HS-27A (cell line): ENCODE measurements around the gene C14orf132.

Experiments used
- DNase-seq: peaks from one replicate; pipeline ENCODE4 v3.0.0-alpha.2; 2012; ENCODE audit warnings: low read depth, missing footprints

The C14orf132 gene

DNA sequence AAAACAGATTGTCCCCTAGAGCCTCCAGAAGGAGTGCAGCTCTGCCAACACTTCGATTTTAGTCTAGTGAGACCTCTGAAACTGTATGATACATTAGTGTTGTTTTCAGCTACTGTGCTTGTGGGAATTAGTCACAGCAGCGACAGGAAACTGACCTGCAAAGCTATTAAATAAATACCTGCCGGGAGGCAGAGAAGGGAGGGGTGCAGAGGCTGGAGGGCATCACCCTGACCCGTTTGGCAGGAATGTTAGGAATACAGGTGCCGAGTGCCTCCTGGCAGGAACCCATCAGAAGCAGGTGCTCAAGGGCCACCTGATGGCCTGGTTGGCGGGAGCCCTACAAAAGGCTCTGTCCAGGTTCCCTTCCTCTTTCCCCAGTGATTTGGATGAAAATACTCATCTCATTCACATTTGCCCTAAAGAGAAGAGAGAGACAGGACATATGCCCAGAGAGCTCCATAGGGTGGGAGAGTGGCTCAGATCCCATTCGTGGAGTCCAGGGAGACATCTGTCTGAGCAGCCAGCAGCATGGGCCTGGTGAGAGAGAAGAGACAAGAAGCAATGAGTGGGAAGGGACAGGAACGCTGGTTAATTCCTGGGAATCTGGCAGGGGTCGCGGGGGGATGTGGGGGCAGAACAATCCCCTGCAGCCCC lies 44.6 kb downstream of the C14orf132 start:
- DNase-seq = no peak

DNA sequence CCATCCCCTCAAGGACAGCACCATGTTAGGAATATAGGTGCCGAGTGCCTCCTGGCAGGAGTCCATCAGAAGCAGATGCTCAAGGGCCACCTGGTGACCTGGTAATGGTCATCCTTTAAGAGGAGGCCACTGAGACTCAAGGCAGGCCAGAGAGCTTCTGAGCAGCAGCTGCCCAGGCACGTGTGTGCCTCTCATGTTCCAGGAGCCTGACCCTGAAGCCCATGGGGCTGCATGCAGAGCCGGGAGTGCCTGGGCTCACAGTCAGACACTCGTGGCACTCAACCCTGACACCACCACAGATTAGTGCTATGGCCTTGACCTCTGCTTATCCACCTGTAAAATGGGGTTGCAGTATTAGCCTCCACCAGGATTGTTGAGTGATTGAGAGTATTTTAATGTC lies 45.6 kb downstream of the C14orf132 start:
- no peak for DNase-seq

DNA sequence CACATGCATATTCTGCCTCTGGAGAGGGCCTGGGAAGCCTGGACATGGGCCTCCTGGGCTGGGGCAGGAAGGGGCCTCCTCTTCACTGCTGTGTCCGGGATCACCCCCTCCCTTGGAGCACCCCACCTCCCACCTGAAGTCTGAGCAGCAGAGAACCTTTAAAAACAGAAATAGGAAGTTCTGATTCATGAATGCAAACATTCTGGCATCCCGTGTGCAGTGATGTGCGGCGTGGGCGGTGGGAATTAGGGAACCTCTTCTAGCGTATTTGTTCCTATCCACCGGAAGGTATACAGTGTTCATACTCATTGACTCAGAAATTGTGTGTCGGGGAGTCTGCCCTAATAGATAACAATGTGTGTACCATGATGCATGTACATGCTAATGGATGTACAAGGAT lies 46.2 kb downstream of the C14orf132 start:
- no peak for DNase-seq

DNA sequence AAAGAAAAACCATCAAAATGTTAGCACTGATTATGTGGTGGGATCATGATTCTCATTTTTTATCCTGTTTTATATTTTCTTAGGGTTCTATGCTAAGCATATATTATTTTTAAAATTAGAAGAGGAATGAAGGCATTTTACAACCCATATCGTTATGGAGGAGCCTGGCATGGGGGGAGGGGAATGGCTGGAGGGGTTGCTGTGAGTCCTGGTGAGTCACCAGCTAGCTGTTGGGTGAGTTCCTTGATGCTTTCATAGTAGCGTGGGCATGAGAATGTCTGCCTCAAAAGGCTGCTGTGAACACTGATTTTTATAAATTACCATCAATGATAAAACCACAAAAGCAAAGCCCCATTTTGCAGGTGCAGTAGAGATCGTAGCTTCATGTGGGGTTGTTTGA lies 46.9 kb downstream of the C14orf132 start:
- DNase-seq = no peak

DNA sequence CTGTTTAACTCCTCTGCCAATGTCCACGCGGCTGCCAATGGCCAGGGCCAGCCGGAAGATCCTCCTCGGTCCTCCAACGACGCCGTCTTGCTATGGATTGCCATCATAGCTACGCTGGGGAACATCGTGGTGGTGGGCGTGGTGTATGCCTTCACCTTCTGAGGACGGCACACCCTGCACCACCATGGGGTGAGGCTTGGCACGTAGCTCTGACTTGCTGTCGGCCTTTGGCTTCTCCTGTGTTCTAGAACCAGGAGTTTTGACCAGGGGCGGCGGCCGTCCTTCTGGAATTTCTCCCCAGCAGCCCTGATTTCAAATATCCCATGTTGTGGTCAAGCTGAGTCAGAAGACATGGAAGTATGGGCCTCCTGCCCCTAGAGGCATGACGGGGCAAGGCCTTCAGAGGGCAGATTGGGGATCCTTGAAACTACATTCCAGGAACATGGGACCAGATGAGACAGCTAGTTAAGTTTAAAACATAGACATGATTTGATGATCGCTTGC lies 47.5 kb downstream of the C14orf132 start:
- DNase-seq = no peak

- no peak for DNase-seq
Measured at GRCh38 chr14:96088074-96088473, 48.9 kb downstream of the C14orf132 start.

DNA sequence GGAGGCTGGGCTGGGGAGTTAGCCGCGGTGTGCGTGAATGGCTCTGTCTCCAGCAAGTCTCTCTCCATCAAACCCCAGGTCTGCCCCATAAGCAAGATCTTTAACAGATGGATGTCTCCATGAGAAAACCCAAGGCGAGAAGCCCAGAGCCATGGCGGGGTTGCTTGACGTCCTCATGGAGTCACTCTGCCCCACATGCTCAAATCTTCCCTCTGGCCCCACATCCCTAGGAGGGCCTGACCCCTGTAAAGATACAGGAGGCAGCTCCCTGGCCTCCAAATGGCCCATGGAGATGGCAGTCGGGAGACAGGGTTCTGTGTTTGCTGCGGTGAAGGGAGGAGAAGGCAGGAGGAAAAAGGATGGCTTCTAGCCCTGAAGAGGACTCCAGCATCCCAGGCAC lies 49.3 kb downstream of the C14orf132 start:
- DNase-seq = no peak

DNA sequence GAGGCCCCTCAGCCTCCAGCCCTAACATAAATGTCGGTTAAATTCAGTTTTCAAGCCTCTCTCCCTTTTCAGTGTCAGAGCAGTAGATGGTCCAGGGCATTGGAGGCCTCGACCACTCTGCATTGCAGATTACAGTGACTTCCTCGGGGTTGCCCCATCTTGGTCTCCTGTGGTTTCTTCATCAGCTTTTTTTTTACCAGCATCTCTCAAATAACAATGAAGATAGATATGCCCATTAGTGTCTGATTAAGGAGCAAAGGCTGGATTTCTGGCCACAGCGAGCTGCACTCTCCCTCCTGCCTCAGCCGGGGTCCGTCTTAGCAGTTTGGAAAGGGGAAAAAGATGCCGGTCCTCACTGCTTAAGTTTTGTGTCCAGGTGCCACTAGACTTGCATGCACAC lies 49.7 kb downstream of the C14orf132 start:
- DNase-seq = no peak

DNA sequence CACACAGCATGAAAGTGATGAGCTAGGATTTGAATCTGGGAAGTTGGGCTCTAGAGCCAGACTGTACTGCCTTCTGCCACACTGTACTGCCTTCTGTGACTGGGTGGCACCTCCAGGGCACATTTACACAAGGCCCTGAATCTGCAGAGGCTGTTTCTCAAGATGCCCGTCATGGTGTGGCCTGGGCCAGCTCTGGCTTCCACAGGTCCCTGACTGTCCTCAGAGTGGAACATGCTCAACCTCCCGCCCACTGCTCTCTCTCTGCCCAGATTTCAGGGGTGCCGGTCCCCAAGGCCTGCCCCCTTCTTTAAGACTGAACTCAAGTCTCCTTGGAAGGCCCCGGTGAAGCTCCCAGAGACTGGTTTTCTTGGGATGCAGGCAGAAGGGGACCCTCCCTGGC lies 50.2 kb downstream of the C14orf132 start:
- no peak for DNase-seq

DNA sequence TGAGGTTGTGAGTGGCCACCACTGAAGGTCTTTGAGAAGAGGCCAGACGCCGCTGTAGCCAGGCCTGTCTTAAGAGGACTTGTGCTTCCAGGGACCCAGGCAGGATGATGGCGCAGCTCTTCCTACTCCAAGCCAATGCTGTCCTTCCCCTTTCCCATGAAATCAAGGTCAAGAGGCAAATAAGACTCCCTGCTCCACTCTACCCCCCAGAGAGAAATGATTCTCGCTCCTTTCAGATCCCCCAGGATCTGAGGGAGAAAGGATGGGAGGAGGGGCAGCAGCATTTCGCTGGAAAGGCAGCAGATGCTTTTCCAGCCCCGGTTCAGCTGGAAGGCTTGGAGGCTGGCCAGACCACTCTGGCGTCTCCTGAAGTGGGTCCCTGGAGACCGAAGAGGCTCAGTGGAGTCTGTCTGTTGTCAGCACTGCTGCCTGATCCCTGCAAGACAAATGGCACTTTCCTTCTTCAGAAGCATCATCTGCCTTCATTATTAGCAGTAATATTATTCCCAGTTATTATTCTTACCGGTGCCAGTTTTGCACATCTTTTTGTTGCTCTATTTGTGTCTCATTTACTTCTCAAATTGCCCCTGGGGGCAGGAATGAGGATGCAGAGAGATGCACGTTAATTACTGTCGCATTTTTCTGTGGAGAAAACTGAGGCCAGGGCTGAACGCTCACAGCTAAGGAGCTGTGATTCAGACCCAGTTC lies 51.4 kb downstream of the C14orf132 start:
- no peak for DNase-seq

- DNase-seq = no peak
Measured at GRCh38 chr14:96091149-96091693, 52.1 kb downstream of the C14orf132 start.

DNA sequence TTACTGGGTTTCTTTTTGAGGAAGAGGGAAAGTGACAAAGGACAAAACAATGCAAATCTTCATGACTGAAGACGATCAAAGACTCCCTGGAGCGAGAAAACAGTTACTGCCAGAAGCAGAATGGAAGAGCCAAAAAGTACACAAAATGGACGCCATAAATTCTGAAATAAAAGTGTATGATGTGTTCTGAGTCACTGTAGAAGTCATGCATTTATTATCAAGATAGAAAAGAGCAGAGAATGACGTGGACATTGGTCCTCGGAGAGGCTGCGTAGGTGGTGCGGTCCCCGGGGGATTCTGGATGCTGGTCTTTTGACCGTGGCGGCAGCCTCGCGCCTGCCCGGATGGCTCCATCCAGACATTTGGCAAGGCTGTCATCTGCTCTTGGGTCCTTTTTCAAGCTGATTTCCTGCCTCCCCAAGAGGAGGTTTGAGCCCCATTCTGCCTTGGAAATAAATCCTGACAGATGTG lies 52.8 kb downstream of the C14orf132 start:
- DNase-seq = no peak

DNA sequence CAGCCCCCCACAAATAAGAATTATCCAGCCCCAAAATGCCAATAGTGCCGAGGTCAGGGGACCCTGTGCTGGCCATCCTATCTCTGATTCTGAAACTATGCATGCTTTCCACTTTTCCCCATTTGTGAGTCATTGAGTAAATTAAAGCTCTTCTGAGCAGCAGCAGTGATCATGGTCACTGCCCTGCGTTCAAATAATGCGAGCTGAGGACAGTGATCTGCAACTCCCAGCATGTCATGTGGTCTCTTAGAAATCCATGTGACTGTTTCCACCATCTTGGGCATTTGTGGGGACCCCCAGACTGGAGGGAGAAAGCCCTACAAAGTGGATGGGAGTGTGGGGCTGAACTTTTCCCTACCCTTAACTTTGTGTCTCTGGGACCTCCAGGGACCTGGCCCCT lies 53.8 kb downstream of the C14orf132 start:
- DNase-seq = no peak

DNA sequence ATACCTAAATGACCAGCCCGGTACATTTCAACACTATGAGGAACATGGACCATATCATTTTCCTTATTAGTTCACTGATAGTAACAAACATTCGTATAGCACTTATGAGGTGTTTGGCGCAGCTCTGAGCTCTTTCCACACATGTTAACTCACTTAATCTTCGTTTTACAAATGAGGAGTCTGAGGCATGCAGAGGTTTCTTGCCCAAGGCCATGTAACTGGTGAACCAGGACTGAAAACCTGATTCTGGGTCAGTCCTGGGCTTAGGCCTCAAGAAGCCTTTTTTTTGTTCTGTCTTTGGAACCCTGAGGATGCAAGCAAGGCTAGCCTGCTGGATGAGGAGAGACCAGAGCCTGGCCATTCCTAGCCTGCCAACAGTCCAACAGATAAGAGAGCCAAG lies 55.0 kb downstream of the C14orf132 start:
- no peak for DNase-seq

DNA sequence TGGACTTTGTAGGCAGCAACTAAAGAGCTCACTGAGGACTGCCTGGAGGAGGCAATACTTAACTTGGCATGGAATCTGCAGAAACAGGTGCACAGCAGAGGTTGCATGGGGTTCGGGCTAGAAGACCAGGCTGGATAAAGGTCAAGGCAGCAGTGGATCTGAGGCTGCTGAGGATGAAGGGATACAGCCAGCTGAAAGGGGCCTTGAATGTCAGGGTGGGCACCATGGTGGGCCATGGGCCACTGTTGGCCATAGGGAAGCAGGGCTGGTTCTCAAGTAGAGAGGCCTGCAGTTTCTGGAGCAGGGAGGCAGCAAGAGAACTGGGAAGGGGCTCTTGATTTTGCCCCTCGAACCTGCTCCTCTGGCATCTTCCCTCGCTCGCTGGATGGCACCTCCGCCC lies 55.5 kb downstream of the C14orf132 start:
- DNase-seq = no peak

GRCh38 chr14:96095058-96095457 lies 55.9 kb downstream of the C14orf132 start:
- no peak for DNase-seq

DNA sequence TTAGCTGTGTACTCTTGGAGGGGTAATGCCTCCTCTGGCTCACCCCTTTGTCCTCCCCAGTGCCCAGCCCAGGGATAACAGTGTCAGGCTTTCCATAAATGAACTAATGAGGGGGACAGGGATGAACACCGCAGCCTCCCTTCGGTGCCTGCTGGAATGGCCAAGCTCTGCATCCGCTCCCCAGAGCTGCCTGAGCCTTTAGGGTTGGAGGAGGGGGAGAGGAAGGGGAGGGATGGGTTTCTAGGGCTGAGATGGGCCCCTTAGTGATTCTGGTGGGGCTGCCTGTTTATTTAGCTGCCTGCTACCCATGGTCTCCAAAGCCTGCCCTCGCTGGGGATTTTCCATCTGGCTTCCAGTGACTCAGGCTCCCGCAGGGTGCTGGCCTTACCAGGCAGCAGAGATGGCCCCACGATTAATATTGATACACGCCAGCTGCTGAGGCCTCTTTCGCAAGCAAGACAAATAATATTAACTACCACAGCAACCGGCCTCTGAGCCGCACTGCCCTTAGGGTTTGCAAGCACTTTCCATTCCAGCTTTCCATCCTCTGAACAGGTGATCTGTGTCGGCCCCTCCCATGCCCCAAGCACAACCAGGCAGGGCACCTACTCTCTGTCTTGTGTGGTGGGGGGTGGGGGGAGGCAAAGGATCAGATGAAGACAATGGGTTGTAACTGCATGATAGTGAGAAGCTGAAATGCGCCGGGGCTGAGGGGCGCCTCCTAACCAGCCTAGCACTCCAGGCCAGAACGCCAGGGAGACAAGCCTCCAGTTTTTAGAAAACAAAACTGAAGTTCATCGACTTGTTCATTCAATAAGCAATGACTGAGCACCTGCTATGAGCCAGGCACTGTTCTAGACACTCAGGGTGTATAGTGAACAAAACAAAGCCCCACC lies 56.7 kb downstream of the C14orf132 start:
- DNase-seq = no peak

GRCh38 chr14:96096639-96097610 lies 57.8 kb downstream of the C14orf132 start:
- DNase-seq = no peak

DNA sequence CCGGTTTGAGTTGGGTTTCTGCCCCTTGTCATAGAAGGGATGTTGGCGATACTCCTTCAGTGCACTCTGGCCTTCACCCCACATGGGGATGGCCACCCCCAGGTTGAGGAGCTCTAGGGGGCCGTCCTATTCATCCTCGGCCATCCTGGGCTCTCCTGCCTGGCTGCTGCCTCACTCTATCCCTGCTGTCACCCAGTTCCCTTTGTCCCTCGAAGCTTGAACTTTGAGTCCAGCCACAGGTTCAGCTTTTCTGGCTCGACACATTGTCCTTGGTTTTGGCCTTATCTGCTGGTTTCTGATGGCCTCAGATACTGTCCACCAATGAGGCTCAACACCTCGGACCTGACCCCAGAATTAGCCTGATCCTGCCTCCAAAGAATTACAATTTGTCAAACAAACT lies 58.6 kb downstream of the C14orf132 start:
- no peak for DNase-seq

- DNase-seq = no peak
Measured at GRCh38 chr14:96098309-96098998, 59.3 kb downstream of the C14orf132 start.

DNA sequence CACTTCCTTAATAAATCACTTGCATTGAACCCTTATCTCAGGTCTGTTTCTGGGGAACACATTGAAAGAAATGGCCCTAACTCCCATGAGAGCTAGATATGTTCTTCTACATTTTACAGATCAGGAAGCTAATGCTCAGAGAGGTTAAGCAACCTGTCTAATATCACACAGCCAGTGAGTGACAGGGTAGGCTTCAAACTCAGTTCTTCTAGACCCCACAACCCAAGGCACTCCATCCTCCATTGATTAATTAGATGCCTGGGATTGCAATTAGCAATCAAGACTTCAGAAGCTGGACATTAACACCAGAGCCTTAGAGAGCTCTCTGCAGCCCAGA lies 59.8 kb downstream of the C14orf132 start:
- DNase-seq = no peak
